Epithelial cell of proximal tubule (primary cell): ENCODE results near the gene PTPRD. TPM values are rescaled to one million over a fixed set of nuclear protein-coding genes. Genes with fewer than 3 reads are reported as not detected.

Source experiments
- DNase-seq: peaks from one replicate; pipeline ENCODE4 v3.0.0-alpha.2; 2011; ENCODE audit warnings: low read depth
- H3K4me3 ChIP-seq: 2 replicates; pipeline ENCODE4 v1.5.1; 2011; ENCODE audit warnings: low read depth, mild to moderate bottlenecking, low read length
- total RNA-seq: library from RNA; depleted of rRNA; stranded (reverse); fragments of >200 nt; gene quantifications from 2 replicates; pipeline ENCODE4 v1.2.3, GENCODE V29; 2015
- TF ChIP-seq, protein P1 (sequence below): conservative IDR thresholded peaks from 2 replicates; pipeline ENCODE4 v1.5.1; 2012; ENCODE audit warnings: low read depth, mild to moderate bottlenecking, low read length

Gene PTPRD
- total RNA-seq, 1 donor from 2014 or later, result 3.2 TPM

DNA sequence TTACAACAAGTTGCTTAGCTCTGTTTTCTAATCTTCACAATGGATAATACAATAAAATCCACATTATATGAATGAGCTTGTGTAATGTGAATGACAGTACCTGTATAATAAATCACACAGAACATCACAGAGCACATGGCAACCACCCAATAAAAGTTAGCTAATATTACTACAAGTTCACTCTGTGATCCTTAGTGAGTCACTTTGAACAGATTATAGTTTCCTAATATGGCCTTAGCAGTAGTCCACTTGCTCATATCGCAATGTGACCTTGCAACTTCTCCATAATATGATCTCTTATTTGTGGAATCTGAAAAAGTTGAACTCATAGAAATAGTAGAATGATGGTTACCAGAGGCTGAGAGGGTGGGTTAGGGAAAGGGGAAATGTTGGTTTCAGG is 361.3 kb downstream of the PTPRD start:
- no peak for DNase-seq
- TF ChIP-seq, protein P1, sequence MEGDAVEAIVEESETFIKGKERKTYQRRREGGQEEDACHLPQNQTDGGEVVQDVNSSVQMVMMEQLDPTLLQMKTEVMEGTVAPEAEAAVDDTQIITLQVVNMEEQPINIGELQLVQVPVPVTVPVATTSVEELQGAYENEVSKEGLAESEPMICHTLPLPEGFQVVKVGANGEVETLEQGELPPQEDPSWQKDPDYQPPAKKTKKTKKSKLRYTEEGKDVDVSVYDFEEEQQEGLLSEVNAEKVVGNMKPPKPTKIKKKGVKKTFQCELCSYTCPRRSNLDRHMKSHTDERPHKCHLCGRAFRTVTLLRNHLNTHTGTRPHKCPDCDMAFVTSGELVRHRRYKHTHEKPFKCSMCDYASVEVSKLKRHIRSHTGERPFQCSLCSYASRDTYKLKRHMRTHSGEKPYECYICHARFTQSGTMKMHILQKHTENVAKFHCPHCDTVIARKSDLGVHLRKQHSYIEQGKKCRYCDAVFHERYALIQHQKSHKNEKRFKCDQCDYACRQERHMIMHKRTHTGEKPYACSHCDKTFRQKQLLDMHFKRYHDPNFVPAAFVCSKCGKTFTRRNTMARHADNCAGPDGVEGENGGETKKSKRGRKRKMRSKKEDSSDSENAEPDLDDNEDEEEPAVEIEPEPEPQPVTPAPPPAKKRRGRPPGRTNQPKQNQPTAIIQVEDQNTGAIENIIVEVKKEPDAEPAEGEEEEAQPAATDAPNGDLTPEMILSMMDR, result no peak

DNA sequence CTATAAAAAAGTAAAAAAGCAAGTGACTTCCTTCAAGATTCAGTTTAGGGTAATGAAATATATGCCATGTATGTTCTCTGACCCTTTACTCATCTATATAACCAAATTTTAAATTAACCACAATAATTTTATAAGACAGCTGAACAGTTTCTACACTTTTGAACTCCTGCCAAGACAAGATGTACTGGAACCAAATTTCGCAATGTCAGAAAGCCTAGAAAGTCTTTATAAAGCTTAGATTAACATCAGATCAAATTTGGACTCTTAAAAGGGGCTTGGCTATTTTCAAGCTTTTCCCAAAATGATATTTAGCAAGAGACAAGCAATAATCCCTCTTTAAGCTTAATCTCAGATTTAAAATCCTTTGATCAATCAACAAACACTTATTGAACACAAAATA is 362.6 kb downstream of the PTPRD start:
- DNase-seq, result no peak

More for the DNA sequence above, 361.3 kb downstream of the PTPRD start:
- no peak overlapping the region for H3K4me3 ChIP-seq

DNA sequence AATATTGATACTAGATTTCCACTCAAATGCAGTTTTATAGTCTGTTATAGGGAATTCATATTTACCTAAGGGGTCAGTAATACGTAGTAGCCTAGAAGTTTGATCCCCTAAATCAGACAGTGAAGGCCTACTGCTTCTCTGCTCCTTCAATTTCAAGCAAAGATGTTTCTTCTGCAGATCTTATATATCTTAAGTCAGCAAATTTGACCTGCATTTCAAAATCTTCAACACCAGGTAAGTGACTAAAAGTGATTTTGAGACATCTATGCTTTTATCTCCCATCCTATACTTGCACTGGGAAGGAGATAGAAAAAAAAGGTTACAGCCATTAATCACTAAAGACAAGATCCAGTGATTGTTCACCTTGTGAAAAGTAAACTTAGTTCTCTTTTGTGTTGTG is 363.9 kb downstream of the PTPRD start:
- DNase-seq, result no peak
- TF ChIP-seq, protein P1, result no peak
- H3K4me3 ChIP-seq, result no peak overlapping the region

More for the DNA sequence above, 362.6 kb downstream of the PTPRD start:
- TF ChIP-seq, protein P1, result no peak
- H3K4me3 ChIP-seq, result no peak overlapping the region

DNA sequence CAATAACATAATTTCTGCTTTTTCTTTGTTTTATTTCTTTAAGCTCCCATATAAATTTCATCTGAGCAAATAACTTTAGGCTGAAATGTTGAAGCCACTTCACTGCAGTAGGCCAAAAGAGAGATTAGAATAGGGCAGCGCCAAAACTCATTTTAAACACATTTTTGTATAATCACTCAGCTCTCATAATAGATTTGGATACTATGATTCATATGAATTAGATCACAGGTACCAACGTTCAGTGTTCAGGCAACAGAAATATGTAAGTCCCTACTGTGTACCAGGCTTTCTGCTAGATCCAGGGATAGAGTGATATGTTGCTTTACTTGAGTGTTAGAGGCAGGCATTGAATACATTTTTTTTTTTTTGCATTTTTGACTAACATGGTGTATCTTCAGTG is 370.5 kb downstream of the PTPRD start:
- TF ChIP-seq, protein P1, result no peak
- DNase-seq, result no peak
- H3K4me3 ChIP-seq, result no peak overlapping the region

GRCh38 chr9:10238087-10238486 is 374.7 kb downstream of the PTPRD start:
- TF ChIP-seq, protein P1, result no peak
- DNase-seq, result no peak
- no peak overlapping the region for H3K4me3 ChIP-seq

DNA sequence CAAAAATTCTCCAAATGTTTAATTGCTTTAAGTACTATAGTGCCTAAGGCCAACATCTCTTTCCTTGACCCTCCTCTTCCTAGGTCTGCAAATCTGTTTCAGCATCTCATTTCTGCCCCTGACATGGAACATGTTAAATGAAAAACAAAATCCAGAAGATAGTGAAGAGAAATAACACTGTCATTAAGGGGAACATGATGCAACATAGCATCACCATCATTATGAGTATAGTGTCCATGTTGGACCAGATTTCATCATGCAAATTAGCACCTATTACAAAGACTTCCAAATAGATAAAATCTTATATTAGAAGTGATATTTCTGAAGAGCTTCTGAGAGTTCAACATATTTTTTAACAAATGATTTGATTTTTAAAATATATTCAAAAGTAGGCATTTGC is 375.2 kb downstream of the PTPRD start:
- TF ChIP-seq, protein P1, result no peak
- H3K4me3 ChIP-seq, result no peak overlapping the region
- no peak for DNase-seq

DNA sequence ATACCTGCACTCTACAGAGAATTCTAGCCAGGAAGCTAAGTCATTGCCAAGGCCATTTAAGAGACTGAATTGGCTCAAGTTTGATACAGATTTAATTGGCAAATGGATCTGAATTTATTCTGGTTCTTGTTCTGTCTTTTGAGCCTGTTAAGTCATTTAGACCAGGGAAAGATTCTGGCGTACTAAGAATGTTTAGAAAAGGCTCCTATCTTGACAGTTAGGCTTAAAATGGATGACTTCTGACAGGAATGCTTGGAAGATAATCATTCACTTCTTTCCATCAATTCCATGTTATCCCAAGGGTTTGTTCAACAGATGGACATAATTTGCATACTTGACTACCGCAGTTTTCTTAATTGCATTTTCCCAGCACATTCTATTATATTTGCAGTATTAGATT is 376.6 kb downstream of the PTPRD start:
- DNase-seq, result no peak
- H3K4me3 ChIP-seq, result no peak overlapping the region
- TF ChIP-seq, protein P1, result no peak
